Measurements from ENCODE around the gene HES7.
"Not testable (repeated sequence)": the region's sequence is repeated elsewhere in the genome, so short reads cannot be mapped to it uniquely, and the experiment has no call there.

HES7 gene

DNA sequence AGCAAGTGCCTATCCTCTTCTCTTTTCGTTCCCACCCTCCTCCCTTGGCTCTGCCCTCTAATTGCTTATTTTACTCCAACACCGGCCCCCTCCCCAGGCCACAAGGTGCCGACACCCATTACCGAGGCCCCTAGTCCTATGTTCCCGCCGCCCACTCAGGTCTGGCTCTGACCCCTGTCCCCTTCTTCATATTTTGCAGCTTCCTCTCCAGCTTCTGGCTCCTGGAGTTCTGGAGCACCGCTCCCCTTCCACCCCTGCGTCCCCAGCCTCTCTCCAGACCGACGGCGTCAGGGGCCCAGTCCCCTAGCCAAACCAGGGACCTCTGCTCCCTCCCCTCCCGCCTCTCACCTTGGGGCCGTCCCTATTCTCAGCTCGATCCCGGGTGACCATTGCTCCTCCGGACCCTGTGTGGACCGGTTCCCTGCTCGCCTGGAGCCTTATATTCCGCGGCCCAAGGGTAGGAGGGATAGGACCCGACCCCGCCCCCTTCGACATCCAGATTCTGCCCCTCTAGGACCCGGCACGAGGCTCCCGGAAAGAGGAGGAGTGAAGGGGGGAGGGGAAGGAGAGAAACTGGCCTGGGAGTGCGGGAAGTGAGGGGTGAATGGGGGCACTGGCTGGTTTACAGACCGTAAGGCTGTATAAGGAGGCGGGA is at the start of gene HES7:
HES7 (minus strand) TSS at position 412 of the 655 bp plus-strand sequence; CDS start at position 390, 22 bp downstream.
- TF ChIP-seq, protein P1, sequence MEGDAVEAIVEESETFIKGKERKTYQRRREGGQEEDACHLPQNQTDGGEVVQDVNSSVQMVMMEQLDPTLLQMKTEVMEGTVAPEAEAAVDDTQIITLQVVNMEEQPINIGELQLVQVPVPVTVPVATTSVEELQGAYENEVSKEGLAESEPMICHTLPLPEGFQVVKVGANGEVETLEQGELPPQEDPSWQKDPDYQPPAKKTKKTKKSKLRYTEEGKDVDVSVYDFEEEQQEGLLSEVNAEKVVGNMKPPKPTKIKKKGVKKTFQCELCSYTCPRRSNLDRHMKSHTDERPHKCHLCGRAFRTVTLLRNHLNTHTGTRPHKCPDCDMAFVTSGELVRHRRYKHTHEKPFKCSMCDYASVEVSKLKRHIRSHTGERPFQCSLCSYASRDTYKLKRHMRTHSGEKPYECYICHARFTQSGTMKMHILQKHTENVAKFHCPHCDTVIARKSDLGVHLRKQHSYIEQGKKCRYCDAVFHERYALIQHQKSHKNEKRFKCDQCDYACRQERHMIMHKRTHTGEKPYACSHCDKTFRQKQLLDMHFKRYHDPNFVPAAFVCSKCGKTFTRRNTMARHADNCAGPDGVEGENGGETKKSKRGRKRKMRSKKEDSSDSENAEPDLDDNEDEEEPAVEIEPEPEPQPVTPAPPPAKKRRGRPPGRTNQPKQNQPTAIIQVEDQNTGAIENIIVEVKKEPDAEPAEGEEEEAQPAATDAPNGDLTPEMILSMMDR (IDR thresholded peaks at IDR 0.05; ENCODE audit: low read depth, low read length), result no peak
- peak in 1 of 2 donors; percentile 26 for DNase-seq (ENCODE audit: low read depth in 2 of 2)
- peak within 1 kb of the TSS; percentile 53 to 70 for H3K4me3 ChIP-seq (replicated peaks in 1 of 2; ENCODE audit: low read depth in 2 of 2, low read length in 2 of 2)

DNA sequence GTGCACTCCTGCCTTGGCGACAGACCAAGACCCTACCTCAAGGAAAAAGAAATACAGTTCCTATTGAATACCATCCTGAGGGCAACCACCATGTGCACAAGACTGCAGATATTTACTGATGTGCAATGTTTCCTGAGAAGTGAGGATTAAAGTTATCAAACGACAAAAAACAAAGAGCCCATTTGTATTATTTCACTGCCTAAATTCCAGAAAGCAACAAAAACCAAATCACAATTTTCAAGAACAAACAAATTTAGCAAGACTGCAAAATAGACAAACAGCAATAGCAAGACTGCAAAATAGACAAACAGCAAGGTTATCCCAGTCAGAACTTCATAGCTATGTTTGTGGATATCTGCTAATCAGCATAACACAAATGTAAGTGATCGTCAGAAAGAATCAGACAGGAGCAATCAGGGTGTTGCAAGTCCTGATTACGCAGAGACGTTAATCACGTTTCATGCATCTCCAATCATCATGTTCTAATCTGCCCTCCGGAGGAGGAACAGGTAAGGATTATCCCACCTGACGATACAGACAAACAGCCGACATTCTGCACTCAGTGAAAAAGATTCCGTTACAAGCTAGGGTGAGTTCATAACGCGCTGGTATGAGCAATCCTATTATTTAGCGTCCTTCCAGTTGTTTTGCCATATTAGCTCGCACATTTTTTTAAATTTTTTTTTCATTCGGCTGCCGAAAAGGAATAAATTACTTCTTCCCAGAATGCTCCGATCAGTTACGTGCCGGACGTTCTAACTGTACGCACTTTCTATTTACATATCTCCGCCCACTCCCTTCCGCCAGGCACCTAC is 49.4 kb upstream of the HES7 start:
- H3K4me3 ChIP-seq (replicated peaks in 1 of 2; ENCODE audit: low read depth in 2 of 2, low read length in 2 of 2), result peak overlapping the region; percentile 46 to 47
- TF ChIP-seq, protein P1 (IDR thresholded peaks at IDR 0.05; ENCODE audit: low read depth, low read length), result no peak
- peak; percentile 98 to 99 for DNase-seq (ENCODE audit: low read depth in 2 of 2)

GRCh38 chr17:8170186-8170585 is 46.3 kb upstream of the HES7 start:
- not testable (repeated sequence) for H3K4me3 ChIP-seq (replicated peaks in 1 of 2; ENCODE audit: low read depth in 2 of 2, low read length in 2 of 2); DNase-seq (ENCODE audit: low read depth in 2 of 2)

DNA sequence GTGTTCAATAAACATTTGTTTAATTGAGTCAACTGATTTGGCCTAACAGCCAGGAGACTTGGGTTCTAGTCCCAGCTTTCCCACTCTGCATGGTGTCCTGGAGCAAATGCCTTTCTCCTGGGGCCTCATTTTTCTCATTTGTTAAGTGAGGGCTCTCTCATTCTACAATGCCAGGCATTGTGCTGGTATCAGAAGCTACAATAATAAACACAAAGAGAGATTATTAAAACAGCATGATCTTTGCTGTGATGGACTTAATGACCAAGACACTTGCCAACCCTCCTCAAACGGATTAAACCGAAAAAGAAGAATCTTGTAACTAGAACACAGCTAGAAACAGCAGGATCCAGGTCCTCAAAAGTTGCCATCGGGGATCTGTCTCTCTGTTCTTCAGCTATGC is 43.6 kb upstream of the HES7 start:
- no peak for DNase-seq (ENCODE audit: low read depth in 2 of 2)
- TF ChIP-seq, protein P1 (IDR thresholded peaks at IDR 0.05; ENCODE audit: low read depth, low read length), result no peak

GRCh38 chr17:8166731-8167130 is 42.8 kb upstream of the HES7 start:
- TF ChIP-seq, protein P1 (IDR thresholded peaks at IDR 0.05; ENCODE audit: low read depth, low read length), result no peak
- DNase-seq (ENCODE audit: low read depth in 2 of 2), result no peak
- no peak overlapping the region for H3K4me3 ChIP-seq (replicated peaks in 1 of 2; ENCODE audit: low read depth in 2 of 2, low read length in 2 of 2)

More for the DNA sequence above, 43.6 kb upstream of the HES7 start:
- H3K4me3 ChIP-seq (replicated peaks in 1 of 2; ENCODE audit: low read depth in 2 of 2, low read length in 2 of 2), result no peak overlapping the region

GRCh38 chr17:8164815-8165131 is 40.9 kb upstream of the HES7 start:
- no peak for DNase-seq (ENCODE audit: low read depth in 2 of 2)
- TF ChIP-seq, protein P1 (IDR thresholded peaks at IDR 0.05; ENCODE audit: low read depth, low read length), result no peak
- no peak overlapping the region for H3K4me3 ChIP-seq (replicated peaks in 1 of 2; ENCODE audit: low read depth in 2 of 2, low read length in 2 of 2)
